ENCODE data around the gene CFAP300. TPM values are rescaled to one million over a fixed set of nuclear protein-coding genes. Genes with fewer than 3 reads are reported as not detected.

The CFAP300 gene
- polyA plus RNA-seq, 1 of the 3 experiments (the other 2 are of a cell fraction) = 1.5 TPM

- POLR2A ChIA-PET = no interaction called here
- Histone ChIP-seq H3K27ac (ENCODE audit: low read depth in 2 of 2, low read length in 1 of 2) (no peak overlapping the region), H3K9me3 (no peaks in the 10 kb centered on the region), H3K36me3 (replicated peaks in 1 of 2; ENCODE audit: control insufficient read depth in 1 of 2, insufficient read depth in 2 of 2, low read length in 1 of 2) (no peaks in the 10 kb centered on the region), H3K9ac (no peak overlapping the region), H3F3A (replicated peaks; ENCODE audit: insufficient read depth) (peaks cover 5% of the 10 kb centered on the region), H3K27me3 (ENCODE audit: insufficient read depth) (no peaks in the 10 kb centered on the region), H3K4me1 (ENCODE audit: control insufficient read depth in 1 of 2, insufficient read depth in 2 of 2, low read depth in 1 of 2, low read length in 1 of 2) (peaks cover 0 to 18% of the 10 kb centered on the region in 2 experiments; a peak in 2 of 4 replicates), H4K20me1 (ENCODE audit: insufficient read depth) (no peaks in the 10 kb centered on the region), H3K79me2 (ENCODE audit: insufficient read depth) (no peaks in the 10 kb centered on the region), H3K4me3 (ENCODE audit: low read depth in 2 of 2, low read length in 1 of 2) (no peak overlapping the region), H3K4me2 (no peak overlapping the region), H2AFZ (ENCODE audit: low read depth) (peak overlapping the region; percentile 12; the same call in 1 of the 2 replicates), H3K9me2 (no peaks in the 10 kb centered on the region)
- CTCF ChIA-PET = interaction anchor here (0.7 to 10.8 kb wide), 34 partner anchors 9 to 1365 kb away, joined by 3 to 263 read pairs (median 4); partner anchors contain the start of gene CEP126
- no peak for DNase-seq
- WGBS (ENCODE audit: low lambda C conversion rate) = 81% methylated on average over 7 of the region's 7 CpGs
- no peak for TF ChIP-seq POLR2AphosphoS5 (IDR thresholded peaks at IDR 0.05; ENCODE audit: low read depth, low read length)
- no peak for TF ChIP-seq USF2 (IDR thresholded peaks at IDR 0.05; ENCODE audit: borderline replicate concordance, low read depth, low read length)
- no peak for TF ChIP-seq GABPA (IDR thresholded peaks at IDR 0.05; ENCODE audit: low read depth)
- TF ChIP-seq TCF12 (IDR thresholded peaks at IDR 0.05) = no peak
- TF ChIP-seq ELF1 (IDR thresholded peaks at IDR 0.05) = no peak
- no peak for TF ChIP-seq CTCF (IDR thresholded peaks at IDR 0.05)
- TF ChIP-seq RAD21 (IDR thresholded peaks at IDR 0.05; ENCODE audit: low read length) = no peak
Measured at GRCh38 chr11:102006835-102007566, 40.2 kb upstream of the CFAP300 start.

GRCh38 chr11:102007567-102008437 is 39.4 kb upstream of the CFAP300 start:
- H4K20me1 ChIP-seq (ENCODE audit: insufficient read depth) = no peaks in the 10 kb centered on the region
- H3K4me3 ChIP-seq (ENCODE audit: low read depth in 2 of 2, low read length in 1 of 2) = no peak overlapping the region
- H3K27ac ChIP-seq (ENCODE audit: low read depth in 2 of 2, low read length in 1 of 2) = no peak overlapping the region
- H3K4me2 ChIP-seq = no peak overlapping the region
- CTCF ChIA-PET = interaction anchor here (0.7 to 10.8 kb wide), 43 partner anchors 8 to 1366 kb away, joined by 3 to 263 read pairs (median 4); partner anchors contain the start of gene CEP126
- peak; percentile 39 for DNase-seq
- H3K36me3 ChIP-seq (replicated peaks in 1 of 2; ENCODE audit: control insufficient read depth in 1 of 2, insufficient read depth in 2 of 2, low read length in 1 of 2) = no peaks in the 10 kb centered on the region
- peak overlapping the region; percentile 12; the same call in 1 of the 2 replicates for H2AFZ ChIP-seq (ENCODE audit: low read depth)
- H3K9me3 ChIP-seq = no peaks in the 10 kb centered on the region
- POLR2A ChIA-PET = no interaction called here
- H3K4me1 ChIP-seq (ENCODE audit: control insufficient read depth in 1 of 2, insufficient read depth in 2 of 2, low read depth in 1 of 2, low read length in 1 of 2) = peaks cover 0 to 18% of the 10 kb centered on the region in 2 experiments; a peak in 2 of 4 replicates
- H3K9ac ChIP-seq = no peak overlapping the region
- H3F3A ChIP-seq (replicated peaks; ENCODE audit: insufficient read depth) = peaks cover 5% of the 10 kb centered on the region
- no peaks in the 10 kb centered on the region for H3K9me2 ChIP-seq
- H3K79me2 ChIP-seq (ENCODE audit: insufficient read depth) = no peaks in the 10 kb centered on the region
- H3K27me3 ChIP-seq (ENCODE audit: insufficient read depth) = no peaks in the 10 kb centered on the region
- WGBS (ENCODE audit: low lambda C conversion rate) = 23% methylated on average over 4 of the region's 4 CpGs
- TF ChIP-seq CTCF (IDR thresholded peaks at IDR 0.05) (peak; percentile 66), USF2 (IDR thresholded peaks at IDR 0.05; ENCODE audit: borderline replicate concordance, low read depth, low read length) (no peak), SMC3 (IDR thresholded peaks at IDR 0.05; ENCODE audit: low read depth, low read length) (peak; percentile 36), MEF2A (IDR thresholded peaks at IDR 0.05; ENCODE audit: borderline replicate concordance, low read depth) (no peak), MXI1 (IDR thresholded peaks at IDR 0.05; ENCODE audit: low read depth, low read length) (no peak), FOSL2 (IDR thresholded peaks at IDR 0.05; ENCODE audit: borderline replicate concordance, low read depth) (no peak), IRF3 (IDR thresholded peaks at IDR 0.05; ENCODE audit: low read depth, low read length) (no peak)
